HG03108 (cell line): ENCODE measurements around the gene PGA3.
"Not testable (repeated sequence)": the region's sequence is repeated elsewhere in the genome, so short reads cannot be mapped to it uniquely, and the experiment has no call there.

Experiments
- ATAC-seq: cut with Tn5 transposase; IDR thresholded peaks from one replicate; pipeline ENCODE4 v1.9.1; 2021; ENCODE audit warnings: moderate library complexity; ENCODE audit not compliant: unreplicated experiment

The PGA3 gene

DNA sequence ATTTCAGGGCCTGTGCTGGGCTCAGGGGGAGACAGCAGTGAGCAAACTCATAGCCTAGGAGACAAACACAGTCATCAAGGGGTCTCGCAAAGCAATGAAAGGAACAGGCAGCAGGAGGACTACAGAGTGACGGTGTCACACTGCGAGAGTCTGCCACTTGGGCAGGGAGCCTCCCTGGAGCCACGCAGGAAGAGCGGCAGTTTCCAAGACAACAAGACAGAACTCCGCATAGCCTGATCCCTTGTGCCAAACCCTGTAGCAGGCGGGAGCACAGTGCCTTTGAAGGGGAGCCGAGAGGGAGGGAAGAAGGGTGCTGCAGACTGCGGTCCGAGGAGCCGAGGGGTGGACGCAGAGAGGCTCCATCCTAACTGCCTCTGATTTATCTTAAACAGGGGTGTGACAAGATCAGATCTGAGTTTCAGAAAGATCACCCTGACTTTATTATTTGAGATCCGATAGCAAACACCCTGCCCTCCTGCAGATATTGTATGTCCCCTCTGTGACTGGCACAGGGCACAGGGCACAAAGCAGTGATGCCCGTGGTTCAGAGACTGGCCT, 1.3 kb downstream of the PGA3 start:
- ATAC-seq, result not testable (repeated sequence)

DNA sequence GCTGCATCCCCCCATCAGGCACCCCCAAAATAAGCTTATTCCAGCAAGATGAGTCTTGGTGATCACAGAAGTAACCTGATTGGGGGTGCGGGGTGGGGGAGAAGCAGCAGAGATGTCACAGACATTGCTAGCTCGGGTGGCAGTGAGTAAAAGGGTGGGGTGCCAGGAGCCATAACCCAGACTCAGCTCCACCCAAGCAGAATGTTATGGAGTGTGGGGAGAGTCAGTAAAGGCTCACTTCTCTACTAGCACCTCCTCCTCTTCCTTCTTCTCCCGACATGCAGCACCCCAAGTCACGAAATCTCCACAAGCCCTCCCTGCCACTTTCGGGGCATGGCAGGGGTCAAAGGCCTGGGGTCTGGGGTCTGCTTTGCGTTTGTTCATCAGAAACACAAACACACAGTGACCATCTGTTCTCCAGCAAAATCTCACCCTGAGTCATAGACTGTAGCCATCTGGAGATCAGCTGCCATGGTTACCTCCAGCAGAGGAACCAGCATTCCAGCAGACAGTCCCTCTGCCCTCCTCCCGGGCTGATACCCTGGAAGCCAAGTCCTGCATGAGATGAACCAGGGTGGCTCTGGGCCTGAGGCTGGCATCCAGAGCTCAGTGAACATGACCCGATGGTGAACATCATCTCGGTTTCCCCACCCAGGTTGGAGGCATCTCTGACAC, 4.5 kb downstream of the PGA3 start:
- ATAC-seq, result not testable (repeated sequence)

DNA sequence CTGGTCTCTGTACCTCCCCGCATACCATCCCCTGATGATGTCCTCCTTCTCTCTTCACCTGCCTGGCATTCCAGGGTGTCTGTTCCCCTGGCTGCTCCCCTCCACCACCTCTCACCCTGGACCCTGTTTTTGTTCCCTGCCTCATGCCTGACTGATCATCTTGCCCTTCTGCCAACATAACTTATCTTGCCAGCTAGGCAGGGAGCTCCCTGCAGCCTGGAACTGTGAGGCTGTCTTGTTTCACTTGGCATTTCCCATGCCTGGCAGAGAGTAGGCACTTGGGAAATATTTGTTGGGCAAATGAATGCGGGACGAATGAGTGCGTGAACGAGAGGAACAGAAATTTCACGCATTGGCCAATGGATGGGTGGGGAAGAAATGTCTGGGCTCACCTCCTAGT, 7.3 kb downstream of the PGA3 start:
- ATAC-seq, result not testable (repeated sequence)

DNA sequence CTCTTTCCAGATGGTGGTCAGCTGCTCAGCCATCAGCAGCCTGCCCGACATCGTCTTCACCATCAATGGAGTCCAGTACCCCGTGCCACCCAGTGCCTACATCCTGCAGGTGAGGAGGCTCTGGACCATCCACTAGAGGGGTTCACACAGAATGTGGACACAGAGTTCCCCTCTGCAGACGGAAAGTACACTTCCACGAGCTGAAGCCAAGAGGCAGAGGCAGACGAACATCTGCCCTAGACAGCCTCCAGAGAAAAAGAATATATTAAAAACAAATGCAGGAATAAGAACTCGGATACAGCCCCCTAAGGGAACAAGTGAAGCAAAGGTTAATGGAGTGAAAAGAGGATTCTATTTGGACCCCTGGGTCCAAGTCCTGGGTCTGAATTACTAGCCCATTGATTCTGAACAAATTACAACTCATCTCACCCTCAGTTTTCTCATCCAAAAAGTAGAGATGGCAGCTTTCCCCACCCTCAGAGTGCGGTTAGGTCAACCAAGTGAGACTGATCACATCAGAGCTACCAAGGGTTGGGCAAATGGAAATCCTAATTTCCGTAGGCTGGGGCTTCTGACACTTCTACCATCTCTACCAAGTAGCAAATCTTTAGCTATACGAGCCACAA, 8.1 kb downstream of the PGA3 start:
- ATAC-seq, result not testable (repeated sequence)

DNA sequence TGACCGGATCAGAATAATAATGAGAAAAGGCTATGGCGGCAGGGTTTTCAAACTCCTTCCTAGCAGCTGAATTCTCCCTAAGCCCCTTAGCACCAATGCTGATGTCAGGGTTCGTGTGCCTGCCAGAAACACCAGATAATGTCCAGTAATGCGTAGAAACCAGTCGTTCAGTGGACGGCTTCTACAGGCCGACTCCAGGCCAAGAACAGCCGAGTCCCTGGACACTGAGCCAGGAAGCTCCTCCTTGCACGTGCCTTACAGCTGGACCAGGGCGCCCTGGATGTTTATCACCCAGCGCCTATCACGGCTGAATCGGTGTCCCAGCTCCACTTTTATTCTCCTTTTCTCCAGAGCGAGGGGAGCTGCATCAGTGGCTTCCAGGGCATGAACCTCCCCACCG, 8.9 kb downstream of the PGA3 start:
- ATAC-seq, result not testable (repeated sequence)

DNA sequence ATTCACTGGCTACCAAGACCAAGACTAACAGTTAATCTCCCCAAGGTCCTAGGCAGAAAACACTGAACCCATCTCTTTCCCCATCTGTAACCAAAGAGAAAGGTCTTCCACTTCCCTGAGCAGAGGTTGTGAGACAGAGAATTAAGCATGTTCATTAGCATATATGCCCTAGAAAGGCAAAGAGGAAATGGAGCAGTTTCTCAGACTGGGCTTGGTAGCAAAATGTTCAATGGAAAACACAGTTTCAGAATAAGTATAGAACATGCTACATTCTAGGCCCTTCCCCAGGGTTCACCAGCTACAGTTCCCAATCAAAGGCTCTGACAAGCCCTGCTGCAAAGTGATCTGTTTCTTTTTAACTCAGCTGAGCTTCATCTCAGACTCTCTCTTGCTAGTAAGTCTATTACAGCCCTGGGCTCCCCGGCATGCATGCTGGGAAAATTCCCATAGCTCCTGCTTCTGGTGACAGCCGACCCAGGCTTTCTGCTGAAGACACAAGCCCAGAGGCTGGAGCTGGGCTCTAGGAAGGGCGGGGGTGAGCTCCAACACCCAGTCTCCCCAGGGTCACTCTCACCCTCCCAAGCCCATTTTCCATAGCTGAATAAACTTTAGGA, 10.5 kb downstream of the PGA3 start:
- ATAC-seq, result not testable (repeated sequence)

DNA sequence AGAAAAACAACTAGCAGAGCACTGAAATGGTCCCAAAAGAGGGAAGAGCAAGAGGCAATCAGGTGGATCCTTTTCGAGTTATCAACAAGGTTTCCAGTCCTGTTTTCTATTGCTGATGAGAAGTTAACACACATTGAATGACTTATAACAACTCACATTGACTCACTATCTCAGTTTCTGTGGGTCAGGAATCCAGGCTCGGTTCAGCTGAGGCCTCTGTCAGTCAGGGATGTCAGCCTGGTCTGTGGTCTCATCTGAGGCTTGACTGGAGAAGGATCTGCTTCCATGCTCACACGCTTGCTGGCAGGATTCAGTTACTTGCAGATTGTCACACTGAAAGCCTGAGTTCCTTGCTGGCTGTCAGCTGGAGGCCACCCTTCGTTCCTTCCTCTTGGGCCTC, 15.0 kb downstream of the PGA3 start:
- not testable (repeated sequence) for ATAC-seq

DNA sequence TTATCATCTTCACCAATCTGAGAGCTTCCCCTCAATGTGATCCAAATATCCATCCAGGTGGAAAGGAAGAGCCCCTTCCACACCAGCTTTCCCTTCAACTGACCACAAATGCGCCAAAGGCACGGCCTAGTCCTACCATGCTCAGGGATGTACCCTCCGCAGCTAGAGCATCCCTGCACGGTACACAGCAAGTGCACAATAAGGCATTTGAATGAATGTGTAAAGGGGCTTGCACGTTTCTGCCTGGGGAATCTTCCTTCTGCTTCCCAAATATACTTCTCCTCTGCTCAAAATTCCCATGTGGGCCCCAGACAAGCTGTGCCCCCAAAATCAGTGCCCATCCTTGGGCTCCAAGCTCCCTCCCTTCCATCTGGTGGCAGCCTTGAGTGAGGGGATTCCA, 15.7 kb downstream of the PGA3 start:
- ATAC-seq, result not testable (repeated sequence)

DNA sequence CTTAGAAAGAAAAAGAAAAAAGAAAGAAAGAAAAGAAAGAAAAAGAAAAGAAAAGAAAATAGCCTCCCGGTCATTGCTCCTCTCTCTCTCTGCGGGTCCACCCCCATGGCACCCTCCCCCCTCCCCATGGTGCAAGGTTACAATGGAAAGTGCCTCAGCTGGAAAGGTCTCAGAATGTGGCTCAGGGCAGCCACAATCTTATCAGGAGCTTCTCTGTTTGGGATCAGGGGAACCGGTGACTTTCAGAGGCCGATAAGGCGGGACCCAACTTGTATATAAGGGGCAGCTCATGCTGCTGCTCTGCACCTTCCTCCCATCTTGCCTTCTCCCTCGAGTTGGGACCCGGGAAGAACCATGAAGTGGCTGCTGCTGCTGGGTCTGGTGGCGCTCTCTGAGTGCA, 18.7 kb downstream of the PGA3 start, which contains the start of gene PGA4:
Gene PGA4, plus strand, starts transcription at position 301 of the 400 bp plus-strand sequence. Its CDS starts 54 bp downstream, at position 355.
- ATAC-seq, result not testable (repeated sequence)

DNA sequence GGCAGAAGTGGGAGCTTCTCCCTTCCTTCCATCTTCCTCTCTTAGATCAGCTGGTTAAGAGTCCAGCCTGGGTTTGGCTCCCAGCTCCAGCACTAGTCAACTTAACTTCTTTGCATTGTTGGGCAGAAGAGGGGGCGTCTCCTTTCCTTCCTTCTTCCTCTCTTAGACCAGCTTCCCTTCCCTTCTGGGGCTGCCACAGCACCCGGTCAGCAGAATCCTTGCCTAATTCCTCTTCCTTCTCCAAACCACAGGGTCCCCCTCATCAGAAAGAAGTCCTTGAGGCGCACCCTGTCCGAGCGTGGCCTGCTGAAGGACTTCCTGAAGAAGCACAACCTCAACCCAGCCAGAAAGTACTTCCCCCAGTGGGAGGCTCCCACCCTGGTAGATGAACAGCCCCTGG, 19.4 kb downstream of the PGA3 start:
- not testable (repeated sequence) for ATAC-seq

DNA sequence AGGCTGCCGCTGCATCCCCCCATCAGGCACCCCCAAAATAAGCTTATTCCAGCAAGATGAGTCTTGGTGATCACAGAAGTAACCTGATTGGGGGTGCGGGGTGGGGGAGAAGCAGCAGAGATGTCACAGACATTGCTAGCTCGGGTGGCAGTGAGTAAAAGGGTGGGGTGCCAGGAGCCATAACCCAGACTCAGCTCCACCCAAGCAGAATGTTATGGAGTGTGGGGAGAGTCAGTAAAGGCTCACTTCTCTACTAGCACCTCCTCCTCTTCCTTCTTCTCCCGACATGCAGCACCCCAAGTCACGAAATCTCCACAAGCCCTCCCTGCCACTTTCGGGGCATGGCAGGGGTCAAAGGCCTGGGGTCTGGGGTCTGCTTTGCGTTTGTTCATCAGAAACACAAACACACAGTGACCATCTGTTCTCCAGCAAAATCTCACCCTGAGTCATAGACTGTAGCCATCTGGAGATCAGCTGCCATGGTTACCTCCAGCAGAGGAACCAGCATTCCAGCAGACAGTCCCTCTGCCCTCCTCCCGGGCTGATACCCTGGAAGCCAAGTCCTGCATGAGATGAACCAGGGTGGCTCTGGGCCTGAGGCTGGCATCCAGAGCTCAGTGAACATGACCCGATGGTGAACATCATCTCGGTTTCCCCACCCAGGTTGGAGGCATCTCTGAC, 23.3 kb downstream of the PGA3 start:
- ATAC-seq, result not testable (repeated sequence)

DNA sequence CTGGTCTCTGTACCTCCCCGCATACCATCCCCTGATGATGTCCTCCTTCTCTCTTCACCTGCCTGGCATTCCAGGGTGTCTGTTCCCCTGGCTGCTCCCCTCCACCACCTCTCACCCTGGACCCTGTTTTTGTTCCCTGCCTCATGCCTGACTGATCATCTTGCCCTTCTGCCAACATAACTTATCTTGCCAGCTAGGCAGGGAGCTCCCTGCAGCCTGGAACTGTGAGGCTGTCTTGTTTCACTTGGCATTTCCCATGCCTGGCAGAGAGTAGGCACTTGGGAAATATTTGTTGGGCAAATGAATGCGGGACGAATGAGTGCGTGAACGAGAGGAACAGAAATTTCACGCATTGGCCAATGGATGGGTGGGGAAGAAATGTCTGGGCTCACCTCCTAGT, 26.1 kb downstream of the PGA3 start:
- ATAC-seq, result not testable (repeated sequence)

DNA sequence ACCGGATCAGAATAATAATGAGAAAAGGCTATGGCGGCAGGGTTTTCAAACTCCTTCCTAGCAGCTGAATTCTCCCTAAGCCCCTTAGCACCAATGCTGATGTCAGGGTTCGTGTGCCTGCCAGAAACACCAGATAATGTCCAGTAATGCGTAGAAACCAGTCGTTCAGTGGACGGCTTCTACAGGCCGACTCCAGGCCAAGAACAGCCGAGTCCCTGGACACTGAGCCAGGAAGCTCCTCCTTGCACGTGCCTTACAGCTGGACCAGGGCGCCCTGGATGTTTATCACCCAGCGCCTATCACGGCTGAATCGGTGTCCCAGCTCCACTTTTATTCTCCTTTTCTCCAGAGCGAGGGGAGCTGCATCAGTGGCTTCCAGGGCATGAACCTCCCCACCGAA, 27.7 kb downstream of the PGA3 start:
- ATAC-seq, result not testable (repeated sequence)

DNA sequence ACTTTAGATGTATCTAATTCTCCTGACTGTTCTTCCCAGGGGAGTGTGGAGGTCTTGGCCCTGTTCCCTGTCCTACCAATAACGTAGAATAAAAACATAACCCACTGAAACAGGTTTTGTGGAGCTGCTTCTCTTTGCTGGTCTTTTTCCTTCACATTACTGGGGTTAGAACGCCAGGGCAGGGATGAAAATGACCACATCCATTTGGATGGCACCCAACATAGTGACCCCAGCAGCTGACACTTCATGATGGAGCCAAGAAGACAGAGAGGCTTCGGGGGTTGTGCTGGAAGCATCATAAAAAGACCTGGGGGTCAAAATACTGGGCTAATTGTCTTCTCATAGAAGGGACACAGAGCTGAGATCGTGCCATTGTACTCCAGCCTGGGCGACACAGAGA, 28.3 kb downstream of the PGA3 start:
- not testable (repeated sequence) for ATAC-seq

DNA sequence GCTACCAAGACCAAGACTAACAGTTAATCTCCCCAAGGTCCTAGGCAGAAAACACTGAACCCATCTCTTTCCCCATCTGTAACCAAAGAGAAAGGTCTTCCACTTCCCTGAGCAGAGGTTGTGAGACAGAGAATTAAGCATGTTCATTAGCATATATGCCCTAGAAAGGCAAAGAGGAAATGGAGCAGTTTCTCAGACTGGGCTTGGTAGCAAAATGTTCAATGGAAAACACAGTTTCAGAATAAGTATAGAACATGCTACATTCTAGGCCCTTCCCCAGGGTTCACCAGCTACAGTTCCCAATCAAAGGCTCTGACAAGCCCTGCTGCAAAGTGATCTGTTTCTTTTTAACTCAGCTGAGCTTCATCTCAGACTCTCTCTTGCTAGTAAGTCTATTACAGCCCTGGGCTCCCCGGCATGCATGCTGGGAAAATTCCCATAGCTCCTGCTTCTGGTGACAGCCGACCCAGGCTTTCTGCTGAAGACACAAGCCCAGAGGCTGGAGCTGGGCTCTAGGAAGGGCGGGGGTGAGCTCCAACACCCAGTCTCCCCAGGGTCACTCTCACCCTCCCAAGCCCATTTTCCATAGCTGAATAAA, 29.3 kb downstream of the PGA3 start:
- ATAC-seq, result not testable (repeated sequence)

DNA sequence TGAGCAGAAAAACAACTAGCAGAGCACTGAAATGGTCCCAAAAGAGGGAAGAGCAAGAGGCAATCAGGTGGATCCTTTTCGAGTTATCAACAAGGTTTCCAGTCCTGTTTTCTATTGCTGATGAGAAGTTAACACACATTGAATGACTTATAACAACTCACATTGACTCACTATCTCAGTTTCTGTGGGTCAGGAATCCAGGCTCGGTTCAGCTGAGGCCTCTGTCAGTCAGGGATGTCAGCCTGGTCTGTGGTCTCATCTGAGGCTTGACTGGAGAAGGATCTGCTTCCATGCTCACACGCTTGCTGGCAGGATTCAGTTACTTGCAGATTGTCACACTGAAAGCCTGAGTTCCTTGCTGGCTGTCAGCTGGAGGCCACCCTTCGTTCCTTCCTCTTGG, 33.8 kb downstream of the PGA3 start:
- not testable (repeated sequence) for ATAC-seq

DNA sequence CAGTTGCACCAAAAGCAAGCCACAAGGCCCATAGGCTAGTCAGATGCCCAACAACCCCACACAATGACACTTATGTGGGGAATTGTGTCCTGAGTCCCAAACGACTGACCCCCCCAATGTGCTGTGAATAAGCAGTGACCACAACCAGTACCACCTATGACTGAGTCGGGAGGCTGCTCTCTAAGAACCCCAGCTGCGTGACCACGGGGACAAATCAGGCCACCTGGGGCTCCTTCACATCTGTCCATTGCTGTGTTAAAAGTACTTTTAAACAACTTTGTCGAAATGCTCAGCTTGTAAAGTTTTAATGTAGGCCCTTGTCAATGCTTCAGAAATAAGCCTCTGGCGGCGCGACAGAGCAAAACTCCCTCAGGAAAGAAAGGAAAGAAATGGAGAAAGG, 37.0 kb downstream of the PGA3 start:
- ATAC-seq, result not testable (repeated sequence)

DNA sequence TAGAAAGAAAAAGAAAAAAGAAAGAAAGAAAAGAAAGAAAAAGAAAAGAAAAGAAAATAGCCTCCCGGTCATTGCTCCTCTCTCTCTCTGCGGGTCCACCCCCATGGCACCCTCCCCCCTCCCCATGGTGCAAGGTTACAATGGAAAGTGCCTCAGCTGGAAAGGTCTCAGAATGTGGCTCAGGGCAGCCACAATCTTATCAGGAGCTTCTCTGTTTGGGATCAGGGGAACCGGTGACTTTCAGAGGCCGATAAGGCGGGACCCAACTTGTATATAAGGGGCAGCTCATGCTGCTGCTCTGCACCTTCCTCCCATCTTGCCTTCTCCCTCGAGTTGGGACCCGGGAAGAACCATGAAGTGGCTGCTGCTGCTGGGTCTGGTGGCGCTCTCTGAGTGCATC, 37.6 kb downstream of the PGA3 start, which contains the start of gene PGA5:
Gene PGA5, plus strand, starts transcription at position 301 of the 400 bp plus-strand sequence. Its CDS starts 52 bp downstream, at position 353.
- not testable (repeated sequence) for ATAC-seq

DNA sequence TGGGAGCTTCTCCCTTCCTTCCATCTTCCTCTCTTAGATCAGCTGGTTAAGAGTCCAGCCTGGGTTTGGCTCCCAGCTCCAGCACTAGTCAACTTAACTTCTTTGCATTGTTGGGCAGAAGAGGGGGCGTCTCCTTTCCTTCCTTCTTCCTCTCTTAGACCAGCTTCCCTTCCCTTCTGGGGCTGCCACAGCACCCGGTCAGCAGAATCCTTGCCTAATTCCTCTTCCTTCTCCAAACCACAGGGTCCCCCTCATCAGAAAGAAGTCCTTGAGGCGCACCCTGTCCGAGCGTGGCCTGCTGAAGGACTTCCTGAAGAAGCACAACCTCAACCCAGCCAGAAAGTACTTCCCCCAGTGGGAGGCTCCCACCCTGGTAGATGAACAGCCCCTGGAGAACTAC, 38.2 kb downstream of the PGA3 start:
- ATAC-seq, result not testable (repeated sequence)

DNA sequence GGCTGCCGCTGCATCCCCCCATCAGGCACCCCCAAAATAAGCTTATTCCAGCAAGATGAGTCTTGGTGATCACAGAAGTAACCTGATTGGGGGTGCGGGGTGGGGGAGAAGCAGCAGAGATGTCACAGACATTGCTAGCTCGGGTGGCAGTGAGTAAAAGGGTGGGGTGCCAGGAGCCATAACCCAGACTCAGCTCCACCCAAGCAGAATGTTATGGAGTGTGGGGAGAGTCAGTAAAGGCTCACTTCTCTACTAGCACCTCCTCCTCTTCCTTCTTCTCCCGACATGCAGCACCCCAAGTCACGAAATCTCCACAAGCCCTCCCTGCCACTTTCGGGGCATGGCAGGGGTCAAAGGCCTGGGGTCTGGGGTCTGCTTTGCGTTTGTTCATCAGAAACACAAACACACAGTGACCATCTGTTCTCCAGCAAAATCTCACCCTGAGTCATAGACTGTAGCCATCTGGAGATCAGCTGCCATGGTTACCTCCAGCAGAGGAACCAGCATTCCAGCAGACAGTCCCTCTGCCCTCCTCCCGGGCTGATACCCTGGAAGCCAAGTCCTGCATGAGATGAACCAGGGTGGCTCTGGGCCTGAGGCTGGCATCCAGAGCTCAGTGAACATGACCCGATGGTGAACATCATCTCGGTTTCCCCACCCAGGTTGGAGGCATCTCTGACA, 42.1 kb downstream of the PGA3 start:
- ATAC-seq, result not testable (repeated sequence)
